ENCODE measurements around the gene RBBP8. TPM values are rescaled to one million over a fixed set of nuclear protein-coding genes. Genes with fewer than 3 reads are reported as not detected.

RBBP8 gene
- total RNA-seq, 1 experiment from 2014 or later, result 38.6 TPM

GRCh38 chr18:22999212-22999611 lies 66.1 kb downstream of the RBBP8 start:
- no peak for DNase-seq (ENCODE audit: low spot score)

DNA sequence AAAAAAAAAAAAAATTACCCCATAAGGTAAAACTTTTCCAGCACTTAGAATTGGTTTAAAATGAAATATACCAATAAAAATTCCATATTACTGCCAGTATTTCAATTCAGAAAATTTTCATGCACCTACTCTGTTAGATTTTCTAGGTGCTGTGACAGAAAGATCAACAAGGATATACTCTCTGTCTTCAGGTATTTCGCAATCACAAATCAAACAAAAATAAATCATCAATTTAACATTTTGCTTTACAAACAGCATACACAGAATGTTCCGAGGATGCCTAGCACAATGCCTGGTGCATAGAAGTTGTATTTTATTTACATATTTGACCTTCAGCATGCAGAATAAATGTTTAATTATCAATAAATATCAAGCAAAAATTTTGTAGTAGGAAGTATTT lies 66.5 kb downstream of the RBBP8 start:
- no peak for DNase-seq (ENCODE audit: low spot score)

GRCh38 chr18:23003289-23003688 lies 70.2 kb downstream of the RBBP8 start:
- DNase-seq (ENCODE audit: low spot score), result no peak

- DNase-seq (ENCODE audit: low spot score), result no peak
Observed at GRCh38 chr18:23012249-23012648, 79.1 kb downstream of the RBBP8 start.

DNA sequence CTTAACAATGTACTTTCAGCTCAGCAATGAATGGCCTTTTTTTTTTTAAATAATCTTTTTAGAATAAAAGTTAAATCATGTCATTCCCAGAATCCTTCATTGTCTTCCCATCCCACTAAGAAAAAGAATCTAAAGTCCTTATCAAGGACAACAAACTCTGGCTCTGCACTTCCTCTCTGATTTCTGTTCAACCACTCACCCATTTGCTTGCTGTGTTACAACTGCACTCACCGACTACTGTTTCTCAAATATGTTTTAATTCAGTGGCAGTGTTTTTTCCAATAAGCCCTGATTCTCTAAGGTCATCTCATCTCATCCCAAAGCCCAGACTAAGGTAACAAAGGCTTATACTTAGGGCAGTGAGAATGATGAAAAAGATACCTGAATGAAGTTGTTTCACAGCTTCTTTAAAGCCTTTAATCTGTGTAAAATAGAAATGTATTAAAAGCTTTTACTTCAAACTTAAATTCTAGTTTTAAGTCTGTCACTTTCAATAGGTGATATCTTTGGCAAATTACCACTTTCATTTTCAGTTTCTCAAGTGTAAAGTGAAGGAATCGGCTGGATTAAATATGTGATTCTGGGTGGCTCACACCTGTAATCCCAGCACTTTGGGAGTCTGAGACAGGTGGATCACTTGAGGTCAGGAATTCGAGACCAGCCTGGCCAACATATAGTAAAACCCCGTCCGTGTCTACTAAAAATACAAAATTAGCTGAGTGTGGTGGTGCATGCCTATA lies 87.6 kb downstream of the RBBP8 start:
- DNase-seq (ENCODE audit: low spot score), result no peak

- no peak for DNase-seq (ENCODE audit: low spot score)
Observed at GRCh38 chr18:23021623-23022022, 88.5 kb downstream of the RBBP8 start.

DNA sequence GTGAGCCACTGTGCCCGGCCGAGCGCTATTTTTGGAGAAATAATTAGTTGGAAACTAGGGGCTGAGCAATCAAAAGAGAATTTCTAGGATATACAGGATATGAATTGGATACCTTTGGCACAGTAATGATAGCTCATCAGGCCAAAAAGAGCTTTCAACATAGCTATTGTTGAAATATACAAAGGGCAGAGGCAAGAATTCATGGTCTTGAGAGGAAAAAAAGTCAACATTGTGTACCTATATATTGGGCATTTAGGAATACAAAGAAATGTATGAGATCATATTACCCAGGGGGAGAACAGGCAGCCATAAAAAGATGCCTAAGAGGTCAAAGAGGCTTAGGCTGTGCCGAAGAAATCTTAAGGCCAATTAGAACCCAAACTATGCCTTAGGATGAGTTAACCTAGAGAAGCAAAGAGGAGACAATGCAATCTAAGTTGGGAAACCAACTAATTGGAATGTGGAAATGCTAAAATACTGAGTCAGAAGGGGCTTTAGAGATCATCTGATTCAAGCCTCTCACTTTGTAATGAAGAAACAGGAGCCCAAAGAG lies 99.0 kb downstream of the RBBP8 start:
- no peak for DNase-seq (ENCODE audit: low spot score)

- DNase-seq (ENCODE audit: low spot score), result no peak
Observed at GRCh38 chr18:23033056-23033455, 99.9 kb downstream of the RBBP8 start.

DNA sequence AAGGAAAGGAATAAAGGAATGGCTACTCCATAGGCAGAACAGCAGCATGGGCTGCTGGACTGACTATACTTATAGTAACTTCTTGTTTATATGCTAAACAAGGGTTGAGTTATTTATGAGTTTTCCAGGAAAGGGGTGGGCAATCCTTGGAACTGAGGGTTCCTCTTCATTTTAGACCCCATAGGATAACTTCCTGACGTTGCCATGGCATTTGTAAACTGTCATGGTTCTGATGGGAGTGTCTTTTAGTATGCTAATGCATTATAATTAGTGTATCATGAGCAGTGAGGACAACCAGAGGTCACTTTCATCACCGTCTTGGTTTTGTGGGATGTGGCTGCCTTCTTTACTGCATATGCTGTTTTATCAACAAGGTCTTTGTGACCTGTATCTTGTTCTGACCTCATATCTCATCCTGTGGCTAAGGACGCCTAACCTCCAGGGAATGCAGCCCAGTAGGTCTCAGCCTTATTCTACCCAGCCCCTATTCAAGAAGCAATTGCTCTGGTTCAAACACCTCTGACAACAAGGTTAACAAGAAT lies 103.6 kb downstream of the RBBP8 start:
- DNase-seq (ENCODE audit: low spot score), result no peak

DNA sequence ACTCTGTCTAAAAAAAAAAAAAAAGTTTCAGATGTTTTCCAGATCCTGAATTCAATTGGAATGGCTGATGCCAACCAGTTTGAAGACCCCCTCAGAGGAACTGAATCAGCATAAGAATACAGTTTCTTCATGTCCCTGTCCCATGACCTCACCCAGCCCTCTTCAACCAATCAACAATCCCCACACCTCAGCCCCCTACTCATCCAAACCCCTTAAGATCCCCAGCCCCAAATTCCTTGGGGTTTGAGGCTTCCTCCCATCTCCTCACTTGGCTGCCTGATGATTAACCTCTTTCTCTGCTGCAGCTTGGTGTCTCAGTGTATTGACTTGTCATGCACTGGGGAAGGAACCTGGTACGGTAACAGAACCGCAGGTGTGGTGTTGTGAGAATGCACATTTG lies 104.5 kb downstream of the RBBP8 start:
- DNase-seq (ENCODE audit: low spot score), result no peak

GRCh38 chr18:23038712-23039111 lies 105.6 kb downstream of the RBBP8 start:
- peak; percentile 53 for DNase-seq (ENCODE audit: low spot score)

DNA sequence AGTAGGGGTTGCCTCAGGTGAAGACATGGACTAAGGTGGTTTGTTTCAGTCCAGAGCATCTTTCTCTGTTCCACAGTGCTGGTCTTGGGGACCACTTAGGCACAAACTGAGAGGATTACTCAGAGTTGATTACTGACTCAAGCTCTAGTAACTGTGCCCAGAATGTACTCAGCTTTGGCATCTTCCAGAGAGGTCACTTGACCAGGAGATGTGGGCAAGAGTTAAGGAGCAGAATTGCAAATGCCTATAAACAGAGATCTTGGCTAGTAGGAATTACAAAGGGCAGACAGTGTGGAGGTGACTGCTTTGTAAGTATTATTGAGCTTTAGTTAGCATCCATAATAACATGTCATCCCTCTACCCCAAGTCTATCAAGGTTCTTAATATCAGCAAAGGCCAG lies 109.0 kb downstream of the RBBP8 start:
- no peak for DNase-seq (ENCODE audit: low spot score)

GRCh38 chr18:23043803-23044376 lies 110.8 kb downstream of the RBBP8 start:
- DNase-seq (ENCODE audit: low spot score), result no peak

- no peak for DNase-seq (ENCODE audit: low spot score)
Observed at GRCh38 chr18:23049698-23050373, 116.7 kb downstream of the RBBP8 start.

DNA sequence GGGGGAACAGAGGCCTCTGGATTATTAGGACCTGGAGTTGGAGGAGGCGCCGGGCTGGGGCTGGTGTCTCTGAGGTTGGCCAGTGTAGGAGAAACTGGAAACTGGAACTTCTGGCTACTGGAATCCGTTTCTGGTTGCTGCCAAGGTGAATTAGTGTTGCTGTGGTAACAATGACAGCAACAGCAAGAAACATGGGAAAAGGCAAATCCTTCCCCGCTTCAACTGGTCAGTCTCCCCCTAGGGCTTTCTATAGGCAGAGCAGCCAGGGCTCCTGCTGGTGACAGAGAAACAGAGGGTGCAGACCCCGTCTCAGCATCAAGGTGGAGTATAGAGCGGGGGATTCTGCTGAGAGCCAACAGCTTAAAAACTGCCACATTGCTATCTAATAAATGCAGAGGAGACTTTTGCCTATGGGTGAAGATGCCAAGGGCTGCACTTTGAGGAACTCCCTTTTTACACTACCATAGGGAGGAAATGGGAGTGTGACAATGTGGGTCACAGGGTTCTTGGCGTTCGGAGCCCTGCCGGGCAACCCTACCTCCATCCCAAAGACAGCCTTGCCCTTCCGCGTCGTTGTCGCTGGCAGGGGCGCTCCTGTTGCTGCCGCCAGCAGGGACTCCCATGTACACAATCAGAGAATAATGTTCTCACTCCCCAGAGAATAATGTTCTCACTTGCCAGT lies 120.8 kb downstream of the RBBP8 start:
- peak; percentile 34 for DNase-seq (ENCODE audit: low spot score)

DNA sequence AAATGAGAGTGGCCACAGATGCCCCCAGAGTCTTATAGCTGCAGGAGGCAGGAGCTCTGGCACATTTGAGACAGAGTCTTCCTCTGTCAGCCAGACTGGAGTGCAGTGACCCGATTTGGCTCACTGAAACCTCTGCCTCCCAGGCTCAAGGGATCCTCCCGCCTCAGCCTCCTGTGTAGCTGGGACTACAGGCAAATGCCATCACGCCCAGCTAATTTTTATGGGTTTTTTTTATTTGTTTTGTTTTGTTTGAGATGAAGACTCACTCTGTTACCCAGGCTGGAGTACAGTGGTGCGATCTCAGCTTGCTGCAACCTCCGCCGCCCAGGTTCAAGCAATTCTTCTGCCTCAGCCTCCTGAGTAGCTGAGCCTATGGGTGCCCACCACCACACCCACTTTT lies 121.4 kb downstream of the RBBP8 start:
- DNase-seq (ENCODE audit: low spot score), result no peak

DNA sequence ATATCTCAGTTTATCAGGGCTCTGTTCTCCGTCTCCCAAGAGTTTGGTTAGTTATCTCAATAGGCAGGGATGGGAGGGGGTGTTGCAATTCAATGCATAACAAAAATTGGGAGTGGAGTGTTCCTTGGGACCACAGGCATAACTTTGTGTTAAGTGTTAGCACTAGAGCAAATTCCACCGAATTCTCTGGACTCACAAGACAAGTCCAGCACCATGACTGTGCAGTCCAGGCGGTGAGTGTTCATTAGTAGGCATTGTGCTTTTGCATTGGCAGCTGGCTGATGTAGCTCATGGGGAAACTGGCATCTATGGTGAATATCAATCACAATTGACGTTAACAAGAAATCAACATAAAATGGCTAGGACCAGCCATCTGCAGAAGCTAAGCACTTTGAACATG lies 123.2 kb downstream of the RBBP8 start:
- no peak for DNase-seq (ENCODE audit: low spot score)

- DNase-seq (ENCODE audit: low spot score), result no peak
Observed at GRCh38 chr18:23057096-23057495, 124.0 kb downstream of the RBBP8 start.

DNA sequence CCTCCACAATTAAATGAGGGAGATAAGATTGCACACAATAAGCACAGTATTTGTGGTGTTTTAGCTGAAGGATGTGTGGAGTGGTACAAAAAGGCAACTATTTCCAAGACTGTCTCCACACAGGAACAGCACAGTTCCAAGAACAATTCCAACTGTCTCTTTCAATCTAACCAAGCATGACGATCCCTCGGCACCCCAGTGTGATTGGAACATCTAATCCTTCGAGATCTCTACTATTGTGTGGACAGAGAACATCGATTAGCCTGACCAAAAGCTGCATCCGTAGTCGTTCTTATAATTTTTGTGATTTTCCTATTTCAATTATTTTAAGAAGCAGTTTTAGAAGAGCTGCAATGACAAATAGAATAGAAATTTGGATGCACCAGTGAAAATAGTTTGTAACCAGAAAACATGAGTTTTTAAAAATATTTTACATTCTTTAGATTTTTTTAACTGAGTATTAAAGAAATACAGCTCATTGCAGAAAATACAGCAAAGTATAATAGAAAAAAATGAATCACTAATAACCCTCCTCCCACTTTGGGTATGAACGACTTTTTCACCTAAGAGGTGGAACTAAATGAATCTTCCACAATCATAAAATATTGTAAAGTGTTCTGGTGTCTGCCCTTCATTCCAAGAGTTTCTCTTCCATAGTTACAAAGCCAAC lies 125.8 kb downstream of the RBBP8 start:
- no peak for DNase-seq (ENCODE audit: low spot score)

GRCh38 chr18:23059541-23060465 lies 126.7 kb downstream of the RBBP8 start:
- DNase-seq (ENCODE audit: low spot score), result no peak
